Ishikawa (cell line): ENCODE measurements around the gene B4GALNT3.

Experiments used
- CEBPB ChIP-seq: IDR thresholded peaks from 2 replicates; pipeline ENCODE4 v1.6.1; 2012
- NFIC ChIP-seq: IDR thresholded peaks from 2 replicates; pipeline ENCODE4 v1.6.1; 2012
- TAF1 ChIP-seq: IDR thresholded peaks from 2 replicates; pipeline ENCODE4 v1.6.1; 2012; ENCODE audit warnings: low read depth, mild to moderate bottlenecking
- TCF12 ChIP-seq: IDR thresholded peaks from 2 replicates; pipeline ENCODE4 v1.6.1; 2012; ENCODE audit warnings: low read depth
- TEAD4 ChIP-seq: IDR thresholded peaks from 2 replicates; pipeline ENCODE4 v1.6.1; 2012
- YY1 ChIP-seq: IDR thresholded peaks from 2 replicates; pipeline ENCODE4 v1.6.1; 2012; ENCODE audit warnings: low read depth

DNA sequence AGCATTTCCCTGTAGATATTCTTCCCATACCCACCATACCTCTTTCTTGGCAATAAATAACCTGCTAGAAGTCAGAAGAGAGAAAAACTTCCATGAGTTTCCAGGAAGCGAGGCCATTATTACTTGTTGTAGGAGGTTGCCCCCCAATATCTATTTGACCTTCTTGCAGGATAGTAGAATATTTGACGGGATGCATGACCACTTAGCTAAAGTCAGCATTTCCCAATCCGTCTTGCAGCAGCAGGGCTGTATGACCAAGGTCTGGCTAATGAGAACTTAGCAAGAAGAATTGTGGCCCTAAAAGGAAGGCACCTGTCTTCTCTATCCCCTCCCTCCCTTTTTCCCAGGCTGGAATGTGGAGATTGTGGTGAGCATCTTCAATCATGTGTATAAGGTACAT, 152.0 kb downstream of the B4GALNT3 start:
- TF ChIP-seq YY1 (no peak), TEAD4 (no peak), NFIC (no peak), CEBPB (no peak), TCF12 (no peak), TAF1 (no peak)
